Natural killer cell (primary cell): ENCODE data around the gene TMEM63B. TPM values are rescaled to one million over a fixed set of nuclear protein-coding genes. Genes with fewer than 3 reads are reported as not detected.
"Not testable (repeated sequence)": the region's sequence is repeated elsewhere in the genome, so short reads cannot be mapped to it uniquely, and the experiment has no call there.

Experiments
- ATAC-seq, 3 donors: fragments of 150-1000 bp in 2 of 3; fragments of 200-7000 bp in 1 of 3; cut with Tn5 transposase; 1 replicate in 1 of 3; 2 replicates in 2 of 3; pipeline ENCODE4 v1.10.0; 2021; ENCODE audit warnings: mild to moderate bottlenecking in 2 of 3, moderate library complexity in 2 of 3
- DNase-seq, 2 donors: peaks; one replicate each; pipeline versions ENCODE4 v3.0.0 to v3.0.0-alpha.2; 2013 to 2021; ENCODE audit warnings: mixed read lengths in 1 of 2
- H3K27ac ChIP-seq: one replicate; pipeline ENCODE4 v1.5.1; 2013; ENCODE audit warnings: mild to moderate bottlenecking, low read length
- H3K27me3 ChIP-seq: one replicate; pipeline ENCODE4 v1.6.1; 2013; ENCODE audit warnings: low read length; ENCODE audit not compliant: control insufficient read depth, insufficient read depth
- H3K36me3 ChIP-seq: one replicate; pipeline ENCODE4 v1.6.1; 2013; ENCODE audit warnings: low read length; ENCODE audit not compliant: control insufficient read depth, insufficient read depth
- H3K4me1 ChIP-seq: one replicate; pipeline ENCODE4 v1.6.1; 2013; ENCODE audit warnings: low read length; ENCODE audit not compliant: control insufficient read depth, insufficient read depth
- H3K4me3 ChIP-seq: one replicate; pipeline ENCODE4 v1.5.1; 2013; ENCODE audit warnings: low read length
- H3K9me3 ChIP-seq: one replicate; pipeline ENCODE4 v1.6.1; 2013; ENCODE audit warnings: low read length; ENCODE audit not compliant: control insufficient read depth, insufficient read depth
- H3K27ac Mint-ChIP-seq, 2 donors: one replicate each; pipeline ENCODE4 v1.8.0; 2022; ENCODE audit warnings: mild to moderate bottlenecking in 2 of 2, mixed read lengths in 2 of 2, moderate library complexity in 1 of 2
- H3K27me3 Mint-ChIP-seq, 2 donors: one replicate each; pipeline ENCODE4 v1.8.0; 2022; ENCODE audit warnings: low read depth in 2 of 2, mixed read lengths in 2 of 2
- H3K36me3 Mint-ChIP-seq: one replicate; pipeline ENCODE4 v1.8.0; 2022; ENCODE audit warnings: mixed read lengths
- H3K4me1 Mint-ChIP-seq, 2 donors: one replicate each; pipeline ENCODE4 v1.8.0; 2022; ENCODE audit warnings: mixed read lengths in 2 of 2
- H3K4me3 Mint-ChIP-seq: one replicate; pipeline ENCODE4 v1.8.0; 2022; ENCODE audit warnings: mild to moderate bottlenecking, moderate library complexity, mixed read lengths
- H3K9me3 Mint-ChIP-seq, 2 donors: one replicate each; pipeline ENCODE4 v1.8.0; 2022; ENCODE audit warnings: mixed read lengths in 2 of 2
- WGBS: methylation state at CpG from one replicate; pipeline ENCODE4 v1.1.7; 2013; ENCODE audit warnings: missing lambda C conversion rate; ENCODE audit not compliant: insufficient coverage; 5-methylcytosine and 5-hydroxymethylcytosine counted together
- intact Hi-C: fragments of 100-400 bp; cut with micrococcal nuclease; formaldehyde crosslinking; loops from one replicate; pipeline ENCODE4 v1.14.2; 2022
- total RNA-seq, 4 donors: library from RNA; stranded (reverse); fragments of 120-200 nt in 1 of 4; gene quantifications; one replicate each; pipeline versions ENCODE4 v1.2.3 to v1.2.4, GENCODE V29; 2013 to 2022
- TF ChIP-seq, protein P1 (sequence below): fragments of 200-600 bp; IDR thresholded peaks from one replicate; pipeline ENCODE4 v1.8.0; 2022; ENCODE audit warnings: antibody characterized with exemption

The TMEM63B gene
- total RNA-seq, 3 donors from 2014 or later (not counting 1 experiment from before 2014, with no cell fraction given): 24.7 to 30.8 (median 28.1) TPM

GRCh38 chr6:44090465-44090864 lies 36.9 kb upstream of the TMEM63B start:
- Mint-ChIP-seq H3K4me3 (no peak overlapping the region), H3K9me3 (no peaks in the 10 kb centered on the region), H3K36me3 (no peaks in the 10 kb centered on the region), H3K4me1 (no peaks in the 10 kb centered on the region), H3K27me3 (no peaks in the 10 kb centered on the region), H3K27ac (no peak overlapping the region)
- intact Hi-C loops: no loop called here
- DNase-seq: no peak
- Histone ChIP-seq H3K4me1 (no peaks in the 10 kb centered on the region), H3K4me3 (no peak overlapping the region), H3K9me3 (no peaks in the 10 kb centered on the region), H3K36me3 (no peaks in the 10 kb centered on the region), H3K27ac (no peak overlapping the region), H3K27me3 (no peaks in the 10 kb centered on the region)
- no peak for ATAC-seq
- 94% methylated on average over 5 of the region's 5 CpGs for WGBS
- TF ChIP-seq, protein P1, sequence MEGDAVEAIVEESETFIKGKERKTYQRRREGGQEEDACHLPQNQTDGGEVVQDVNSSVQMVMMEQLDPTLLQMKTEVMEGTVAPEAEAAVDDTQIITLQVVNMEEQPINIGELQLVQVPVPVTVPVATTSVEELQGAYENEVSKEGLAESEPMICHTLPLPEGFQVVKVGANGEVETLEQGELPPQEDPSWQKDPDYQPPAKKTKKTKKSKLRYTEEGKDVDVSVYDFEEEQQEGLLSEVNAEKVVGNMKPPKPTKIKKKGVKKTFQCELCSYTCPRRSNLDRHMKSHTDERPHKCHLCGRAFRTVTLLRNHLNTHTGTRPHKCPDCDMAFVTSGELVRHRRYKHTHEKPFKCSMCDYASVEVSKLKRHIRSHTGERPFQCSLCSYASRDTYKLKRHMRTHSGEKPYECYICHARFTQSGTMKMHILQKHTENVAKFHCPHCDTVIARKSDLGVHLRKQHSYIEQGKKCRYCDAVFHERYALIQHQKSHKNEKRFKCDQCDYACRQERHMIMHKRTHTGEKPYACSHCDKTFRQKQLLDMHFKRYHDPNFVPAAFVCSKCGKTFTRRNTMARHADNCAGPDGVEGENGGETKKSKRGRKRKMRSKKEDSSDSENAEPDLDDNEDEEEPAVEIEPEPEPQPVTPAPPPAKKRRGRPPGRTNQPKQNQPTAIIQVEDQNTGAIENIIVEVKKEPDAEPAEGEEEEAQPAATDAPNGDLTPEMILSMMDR: no peak

- H3K27ac Mint-ChIP-seq, H3K27me3 ChIP-seq, H3K9me3 ChIP-seq, H3K4me1 ChIP-seq, intact Hi-C loops, H3K27ac ChIP-seq, H3K4me1 Mint-ChIP-seq, H3K4me3 ChIP-seq, DNase-seq, ATAC-seq, H3K27me3 Mint-ChIP-seq, H3K9me3 Mint-ChIP-seq, H3K36me3 ChIP-seq, H3K4me3 Mint-ChIP-seq, H3K36me3 Mint-ChIP-seq: not testable (repeated sequence)
- 96% methylated on average over 3 of the region's 3 CpGs for WGBS
Observed at GRCh38 chr6:44091356-44091755, 36.0 kb upstream of the TMEM63B start.

DNA sequence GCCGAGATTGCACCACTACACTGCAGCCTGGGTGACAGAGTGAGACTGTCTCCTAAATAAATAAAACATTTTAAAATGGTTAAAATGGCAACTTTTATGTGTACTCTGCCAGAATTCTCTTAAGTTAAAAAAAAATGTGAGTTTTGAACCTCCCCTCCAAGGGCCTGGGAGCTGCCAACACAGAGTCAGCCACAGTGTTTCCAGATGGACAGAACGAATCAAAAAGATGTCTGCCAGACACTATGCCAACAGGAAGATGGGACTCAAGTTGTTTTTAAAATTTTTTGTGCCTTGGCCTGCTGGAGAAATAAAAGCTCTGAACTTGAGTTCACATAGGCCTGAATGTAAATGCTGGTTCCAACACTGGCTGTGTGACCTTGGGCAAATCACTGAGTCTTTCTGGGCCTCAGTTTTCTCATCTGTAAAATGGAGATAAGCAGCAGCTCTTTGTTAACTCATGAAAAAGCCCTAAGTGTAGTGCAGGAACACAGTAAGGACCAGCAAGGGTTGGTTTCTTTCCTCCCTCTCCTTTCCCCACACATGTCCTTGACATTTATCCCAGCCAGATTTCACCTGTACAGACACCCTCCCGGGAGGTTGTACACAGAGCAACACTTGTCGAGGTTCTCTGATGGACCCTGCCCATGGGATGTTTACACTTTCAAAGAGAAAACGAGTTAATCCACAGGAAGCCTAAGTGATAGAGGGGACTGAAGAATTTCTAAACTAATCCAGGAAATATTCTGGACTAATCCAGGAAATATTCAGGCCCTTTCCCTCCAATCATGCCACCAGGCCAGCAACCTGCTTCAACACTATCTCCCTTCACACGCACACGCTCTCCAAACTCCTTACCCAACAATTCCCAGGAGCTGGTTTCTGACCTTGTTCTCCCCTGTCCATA lies 35.1 kb upstream of the TMEM63B start:
- no peaks in the 10 kb centered on the region for H3K27me3 Mint-ChIP-seq
- Histone ChIP-seq H3K4me3 (no peak overlapping the region), H3K36me3 (no peaks in the 10 kb centered on the region), H3K27ac (no peak overlapping the region), H3K27me3 (no peaks in the 10 kb centered on the region), H3K9me3 (no peaks in the 10 kb centered on the region), H3K4me1 (no peaks in the 10 kb centered on the region)
- no peaks in the 10 kb centered on the region for H3K36me3 Mint-ChIP-seq
- DNase-seq (no peak), ATAC-seq (no peak)
- H3K9me3 Mint-ChIP-seq: no peaks in the 10 kb centered on the region
- H3K4me1 Mint-ChIP-seq: peaks cover 5 to 7% of the 10 kb centered on the region in 2 donors
- TF ChIP-seq, protein P1: no peak
- no peak overlapping the region for H3K4me3 Mint-ChIP-seq
- 93% methylated on average over 7 of the region's 7 CpGs for WGBS
- intact Hi-C loops: no loop called here
- no peak overlapping the region for H3K27ac Mint-ChIP-seq

- ATAC-seq (no peak), DNase-seq (no peak)
- H3K4me1 Mint-ChIP-seq: peaks cover 5 to 7% of the 10 kb centered on the region in 2 donors
- no peak overlapping the region for H3K4me3 Mint-ChIP-seq
- Histone ChIP-seq H3K9me3 (no peaks in the 10 kb centered on the region), H3K4me3 (no peak overlapping the region), H3K27me3 (no peaks in the 10 kb centered on the region), H3K4me1 (no peaks in the 10 kb centered on the region), H3K27ac (no peak overlapping the region), H3K36me3 (no peaks in the 10 kb centered on the region)
- intact Hi-C loops: no loop called here
- H3K36me3 Mint-ChIP-seq: no peaks in the 10 kb centered on the region
- 88% methylated on average over 5 of the region's 5 CpGs for WGBS
- TF ChIP-seq, protein P1: no peak
- H3K27me3 Mint-ChIP-seq: no peaks in the 10 kb centered on the region
- H3K27ac Mint-ChIP-seq: no peak overlapping the region
- no peaks in the 10 kb centered on the region for H3K9me3 Mint-ChIP-seq
Observed at GRCh38 chr6:44093066-44093465, 34.3 kb upstream of the TMEM63B start.
